HG02840 (cell line): ENCODE data around the gene PIGO.

Experiments
- ATAC-seq: cut with Tn5 transposase; IDR thresholded peaks from one replicate; pipeline ENCODE4 v1.9.1; 2021; ENCODE audit warnings: mild to moderate bottlenecking, moderate library complexity, moderate number of reproducible peaks; ENCODE audit not compliant: unreplicated experiment, low FRiP score

PIGO gene

GRCh38 chr9:35096035-35096849 lies at the start of gene PIGO:
TSS of gene PIGO (minus strand) at chr9:35096591. CDS start at chr9:35095565, 1,026 bp downstream.
- peak; percentile 84 for ATAC-seq

DNA sequence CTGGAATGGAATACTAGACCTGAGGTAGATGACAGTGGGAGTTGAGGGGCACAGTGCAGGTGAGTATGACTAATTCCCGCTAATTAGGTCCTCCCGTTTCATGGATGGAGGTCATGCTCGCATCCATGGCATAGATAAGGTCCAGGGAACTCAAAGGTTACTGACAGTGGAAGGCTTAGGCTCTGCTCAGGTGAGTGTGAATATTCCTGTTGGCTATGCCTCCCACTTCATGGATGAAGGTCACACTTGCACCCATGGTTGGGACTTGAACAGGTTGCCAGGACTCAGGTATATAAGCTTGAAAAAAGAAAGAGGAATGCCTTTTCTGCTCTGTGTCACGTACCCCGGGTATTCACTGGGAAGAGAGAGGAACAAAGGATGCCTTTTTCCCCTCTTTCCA lies 45.6 kb upstream of the PIGO start:
- no peak for ATAC-seq

DNA sequence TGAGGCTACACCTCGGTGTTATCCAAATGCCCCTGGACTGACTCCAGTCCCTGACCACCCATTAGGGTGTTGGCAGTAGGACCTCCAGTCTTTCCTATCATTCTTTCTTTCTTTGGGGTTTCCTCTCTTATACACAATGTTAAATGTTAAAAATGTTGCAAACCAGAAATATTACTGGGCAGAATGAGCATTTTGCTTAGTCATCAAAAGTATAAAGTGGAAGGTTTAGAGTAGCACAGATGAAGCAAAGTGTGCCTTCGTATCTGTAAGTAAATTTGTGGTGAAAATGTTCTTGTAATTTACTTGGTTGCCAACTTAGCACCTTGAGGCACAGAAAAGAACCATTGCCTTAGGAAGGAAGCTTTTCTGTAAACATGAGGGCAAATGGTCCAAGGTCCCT lies 43.7 kb upstream of the PIGO start:
- ATAC-seq, result no peak

DNA sequence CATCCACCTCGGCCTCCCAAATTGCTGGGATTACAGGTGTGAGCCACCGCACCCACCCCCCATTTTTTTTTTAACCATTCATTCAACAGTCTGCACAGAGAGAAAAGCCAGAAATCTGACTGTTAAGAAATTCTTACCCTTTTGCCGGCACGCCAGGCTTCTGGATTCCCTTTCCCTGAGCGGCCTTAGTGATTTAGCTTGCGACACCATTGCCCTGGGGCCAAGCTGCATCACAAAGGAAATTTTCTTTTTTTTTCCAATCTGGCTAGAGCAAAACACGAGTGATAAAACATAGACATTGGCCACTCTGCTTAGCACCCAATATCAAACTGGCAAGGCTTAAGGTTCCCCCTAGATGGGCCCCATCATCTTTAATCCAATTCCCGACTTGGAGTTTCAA lies 40.5 kb upstream of the PIGO start:
- no peak for ATAC-seq

- no peak for ATAC-seq
Measured at GRCh38 chr9:35135988-35136387, 39.6 kb upstream of the PIGO start.

- no peak for ATAC-seq
Measured at GRCh38 chr9:35134920-35135319, 38.5 kb upstream of the PIGO start.

DNA sequence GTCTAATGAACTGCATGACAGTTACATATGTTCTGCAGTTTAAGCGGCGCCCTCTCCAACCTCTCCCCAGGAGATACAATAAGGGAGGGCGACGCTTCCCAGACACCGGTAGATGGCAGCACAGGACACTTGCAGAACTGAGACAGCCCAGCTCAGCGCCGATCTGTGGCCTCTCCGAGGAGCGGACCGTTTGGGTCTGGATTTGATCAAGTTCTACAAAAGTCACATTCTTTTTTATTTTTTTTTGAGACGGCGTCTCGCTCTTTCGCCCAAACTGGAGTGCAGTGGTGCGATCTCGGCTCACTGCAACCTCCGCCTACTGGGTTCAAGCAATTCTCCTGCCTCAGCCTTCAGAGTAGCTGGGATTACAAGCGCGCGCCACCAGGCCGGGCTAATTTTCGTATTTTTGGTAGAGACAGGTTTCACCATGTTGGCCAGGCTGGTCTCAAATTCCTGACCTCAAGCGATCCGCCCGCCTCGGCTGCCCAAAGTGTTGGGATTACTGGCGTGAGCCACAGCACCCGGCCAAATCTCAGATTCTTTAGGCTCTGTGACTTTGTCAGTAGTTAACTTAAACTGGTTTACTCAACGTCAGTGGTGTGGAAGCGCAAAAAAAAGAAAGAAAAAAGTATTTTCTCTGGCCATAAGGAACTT lies 20.6 kb upstream of the PIGO start:
- peak; percentile 53 for ATAC-seq

DNA sequence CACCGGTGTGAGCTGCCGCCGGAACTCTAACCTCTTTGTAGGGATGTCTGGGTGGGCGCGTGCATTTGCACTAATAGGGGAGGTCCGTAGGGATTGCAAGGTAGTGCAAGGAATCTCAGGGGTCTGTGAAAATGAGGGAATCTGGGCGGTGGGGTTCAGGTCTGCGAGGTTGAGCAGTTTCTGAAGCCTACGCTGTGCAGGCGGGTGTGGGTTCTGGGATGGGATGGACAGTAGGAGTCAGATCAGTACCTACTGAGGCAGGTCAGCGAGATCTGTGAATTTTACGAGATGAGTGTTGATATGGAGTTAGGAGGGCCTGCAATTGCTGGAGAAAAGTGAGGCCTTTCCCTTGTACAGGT lies 20.1 kb upstream of the PIGO start:
- ATAC-seq, result peak; percentile 5

DNA sequence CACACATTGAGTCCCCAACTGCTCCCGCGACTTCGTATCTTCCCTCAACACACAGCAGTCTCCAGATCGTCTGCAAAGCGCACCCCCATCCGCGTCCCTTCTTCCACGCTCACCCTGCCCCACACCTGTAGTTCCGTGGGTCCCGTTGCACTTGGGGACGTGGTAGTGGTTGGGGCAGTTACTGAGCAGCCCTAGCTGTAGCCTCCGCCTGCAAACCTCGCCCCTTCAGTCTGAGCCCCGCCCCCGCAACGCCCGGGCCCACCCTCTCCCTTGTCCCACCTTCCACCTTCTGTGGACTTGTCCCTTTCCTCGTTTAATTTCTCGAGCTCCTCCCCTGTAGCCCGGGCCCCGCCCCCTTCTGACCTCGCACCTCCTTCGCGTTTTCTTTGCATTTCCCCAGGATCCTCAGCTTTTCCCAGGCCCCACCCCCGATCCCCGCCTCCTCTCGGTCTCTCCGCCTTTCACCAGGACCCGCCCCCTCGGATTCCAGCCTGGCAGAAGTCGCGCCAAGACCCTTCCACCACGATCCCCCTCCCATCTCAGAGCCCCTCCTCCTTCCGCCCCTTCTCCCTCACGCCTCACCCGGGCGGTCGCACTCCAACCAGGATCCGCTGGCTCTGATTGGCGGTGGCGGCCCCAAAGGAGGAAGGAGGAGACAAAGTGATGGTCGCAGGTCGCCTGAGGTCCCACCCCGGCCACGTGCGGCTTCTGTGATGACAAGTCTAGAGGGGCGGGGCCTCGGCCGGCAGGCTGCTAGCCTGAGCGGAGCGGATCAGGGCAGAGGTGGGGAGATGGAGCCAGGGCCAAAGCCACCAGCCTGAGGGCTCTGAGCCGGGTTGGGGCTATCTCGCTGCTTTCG lies 19.5 kb upstream of the PIGO start, which contains the start of gene ATOSB:
Gene ATOSB (minus strand): TSS at position 183 of the 859 bp plus-strand sequence. CDS start 7,588 bp downstream, outside the sequence.
- ATAC-seq, result peak; percentile 55

- no peak for ATAC-seq
Measured at GRCh38 chr9:35114840-35115628, 18.6 kb upstream of the PIGO start.

GRCh38 chr9:35114113-35114839 lies 17.9 kb upstream of the PIGO start:
- ATAC-seq, result no peak

DNA sequence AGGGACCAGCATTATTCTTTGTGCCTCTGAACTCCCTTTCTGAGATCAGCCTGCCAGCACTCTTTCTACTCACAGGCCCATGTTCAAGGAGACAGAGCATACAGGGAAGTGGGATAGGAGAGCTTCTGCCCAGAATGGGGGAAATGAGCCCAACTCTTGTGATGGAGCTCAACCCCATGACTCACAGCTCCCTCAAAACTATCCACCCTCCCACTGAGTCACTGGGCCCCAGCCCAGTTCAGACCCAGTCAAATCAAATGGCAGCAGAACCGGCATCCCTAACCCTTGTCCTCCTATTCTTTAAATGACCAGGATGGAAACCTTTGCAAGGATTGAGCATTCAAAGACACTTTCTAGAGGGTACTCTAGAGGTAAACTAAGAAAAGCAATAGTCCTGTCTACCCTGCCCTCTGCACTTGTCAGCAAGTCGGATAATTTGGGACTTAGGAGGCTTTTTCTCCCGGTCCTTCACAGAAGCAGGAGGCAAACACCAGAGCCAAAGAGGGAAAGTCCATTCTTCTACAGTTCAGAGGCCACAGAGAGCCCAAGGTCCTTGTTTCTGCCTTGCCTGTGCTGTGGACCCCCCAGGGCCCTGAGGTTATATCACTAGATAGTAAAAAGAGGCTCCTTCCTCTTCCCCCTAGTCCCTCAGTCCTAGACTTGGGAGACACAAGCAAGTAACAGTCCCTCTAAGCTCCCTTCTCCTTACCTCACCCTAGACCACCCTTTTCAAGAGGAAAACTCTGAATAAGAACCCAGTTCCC lies 16.0 kb upstream of the PIGO start:
- no peak for ATAC-seq

DNA sequence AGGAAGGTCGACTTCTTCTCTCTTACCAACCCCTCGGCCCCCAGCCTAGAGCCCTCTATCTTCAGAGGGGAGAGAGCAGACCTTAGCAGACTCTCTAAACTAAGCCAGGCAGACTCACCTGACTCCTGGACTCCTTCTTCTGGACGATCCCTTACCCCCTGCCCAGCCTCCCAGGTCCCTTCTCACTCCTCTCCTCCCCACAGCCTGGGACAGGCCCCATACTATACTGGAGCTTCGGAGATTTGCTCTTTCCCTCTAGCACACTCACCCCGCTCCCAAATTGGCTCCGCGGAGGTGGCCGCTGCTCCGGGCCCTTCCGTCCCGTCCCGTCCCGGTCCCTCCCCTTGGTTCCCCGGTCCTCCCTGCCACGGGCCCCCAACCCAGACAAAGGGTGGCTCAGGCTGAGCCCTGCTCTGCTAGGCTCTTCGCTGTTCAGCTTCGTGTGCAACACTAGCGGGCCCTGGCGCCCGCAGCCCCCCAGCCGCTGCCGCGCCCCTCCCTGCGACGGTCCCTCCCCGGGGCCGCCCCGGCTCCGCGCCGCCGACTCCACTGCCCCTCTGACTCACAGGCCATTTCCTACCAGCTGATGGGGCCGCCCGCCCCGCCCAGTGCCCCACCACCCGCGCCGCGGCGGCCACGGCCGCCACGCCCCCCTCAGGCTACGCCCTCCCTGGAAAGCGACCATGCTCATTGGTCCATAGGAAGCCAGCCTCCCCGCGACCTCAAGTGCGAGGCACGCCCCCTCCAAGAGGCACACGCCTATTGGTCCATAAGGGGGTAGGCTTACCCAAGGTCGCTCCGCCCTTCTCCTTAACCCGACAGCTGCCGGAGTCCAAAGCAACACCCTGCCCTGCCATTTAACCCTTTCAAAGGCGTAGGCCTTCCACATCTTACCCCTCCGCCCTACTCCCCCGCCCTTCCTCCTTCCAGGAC lies 14.9 kb upstream of the PIGO start:
- peak; percentile 74 for ATAC-seq

- no peak for ATAC-seq
Measured at GRCh38 chr9:35110327-35110761, 14.0 kb upstream of the PIGO start.

GRCh38 chr9:35108946-35109575 lies 12.7 kb upstream of the PIGO start:
- ATAC-seq, result no peak

- ATAC-seq, result no peak
Measured at GRCh38 chr9:35108461-35108860, 12.1 kb upstream of the PIGO start.
